ENCODE results near the gene UEVLD. TPM values are rescaled to one million over a fixed set of nuclear protein-coding genes. Genes with fewer than 3 reads are reported as not detected.

The UEVLD gene
- 7.6 TPM for polyA plus RNA-seq

GRCh38 chr11:18588297-18589252 is at the start of gene UEVLD:
Gene UEVLD (minus strand): TSS chr11:18588734. CDS start chr11:18588654, 80 bp downstream.
- Mint-ChIP-seq H3K36me3 (no peaks in the 10 kb centered on the region), H3K27me3 (no peaks in the 10 kb centered on the region), H3K4me1 (peaks cover 0 to 3% (median 0%) of the 10 kb centered on the region in 3 donors), H3K4me3 (no peak within 1 kb of the TSS), H3K27ac (no peak within 1 kb of the TSS), H3K9me3 (no peaks in the 10 kb centered on the region)

DNA sequence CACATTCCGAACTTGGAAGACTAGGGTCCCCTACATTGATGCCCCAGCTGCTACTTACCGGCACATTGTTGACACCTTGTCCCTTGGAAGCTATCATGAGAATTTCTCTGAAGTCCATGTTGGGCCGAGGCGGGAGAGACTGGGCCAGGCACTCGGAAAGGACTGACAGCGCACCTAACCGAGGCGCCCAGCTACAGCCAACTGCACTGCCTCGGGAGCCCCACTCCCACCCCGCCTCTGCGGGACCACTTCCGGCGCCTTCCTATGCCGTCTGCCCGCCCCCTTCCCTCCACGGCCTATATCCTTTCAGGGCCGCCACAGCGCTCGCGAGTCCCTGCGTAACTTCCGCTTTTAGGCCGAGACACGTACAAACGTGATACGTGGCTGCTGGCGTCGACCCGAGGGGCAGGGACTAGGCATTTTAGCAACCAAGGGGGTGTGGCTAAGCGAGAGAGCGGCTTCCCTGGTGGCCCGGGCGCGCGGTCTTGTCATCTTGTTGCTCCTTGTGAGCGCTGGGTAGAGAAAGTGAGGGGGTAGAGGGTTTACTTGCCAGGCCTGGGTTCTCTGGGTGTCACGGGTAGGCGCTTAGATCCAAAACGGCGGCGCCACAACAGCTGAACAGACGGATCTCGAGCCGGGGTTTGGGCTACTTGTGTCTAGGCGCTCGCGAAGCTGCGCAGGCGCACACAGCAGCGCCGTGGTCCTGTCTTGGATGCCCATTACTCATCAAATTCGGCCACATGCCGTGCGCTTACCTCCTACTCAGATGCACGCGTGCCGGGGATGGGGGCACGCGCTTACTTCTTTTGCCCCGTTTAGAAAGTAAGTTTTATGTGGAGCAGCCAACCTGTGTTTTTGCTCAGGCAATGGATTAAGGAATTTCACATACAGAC is 45.9 kb upstream of the UEVLD start, which contains the start of gene SPTY2D1:
SPTY2D1 (minus strand) TSS at position 203 of the 893 bp plus-strand sequence; CDS start at position 118, 85 bp downstream.
- H3K4me1 Mint-ChIP-seq: peaks cover 12 to 18% (median 16%) of the 10 kb centered on the region in 3 donors
- peak within 1 kb of the TSS; percentile 83 to 100 (median 95) for H3K4me3 Mint-ChIP-seq
- H3K36me3 Mint-ChIP-seq: no peaks in the 10 kb centered on the region
- H3K9me3 Mint-ChIP-seq: no peaks in the 10 kb centered on the region
- H3K27ac Mint-ChIP-seq: peak within 1 kb of the TSS; percentile 77 to 99 (median 95)
- peaks cover 2% of the 10 kb centered on the region for H3K27me3 Mint-ChIP-seq

DNA sequence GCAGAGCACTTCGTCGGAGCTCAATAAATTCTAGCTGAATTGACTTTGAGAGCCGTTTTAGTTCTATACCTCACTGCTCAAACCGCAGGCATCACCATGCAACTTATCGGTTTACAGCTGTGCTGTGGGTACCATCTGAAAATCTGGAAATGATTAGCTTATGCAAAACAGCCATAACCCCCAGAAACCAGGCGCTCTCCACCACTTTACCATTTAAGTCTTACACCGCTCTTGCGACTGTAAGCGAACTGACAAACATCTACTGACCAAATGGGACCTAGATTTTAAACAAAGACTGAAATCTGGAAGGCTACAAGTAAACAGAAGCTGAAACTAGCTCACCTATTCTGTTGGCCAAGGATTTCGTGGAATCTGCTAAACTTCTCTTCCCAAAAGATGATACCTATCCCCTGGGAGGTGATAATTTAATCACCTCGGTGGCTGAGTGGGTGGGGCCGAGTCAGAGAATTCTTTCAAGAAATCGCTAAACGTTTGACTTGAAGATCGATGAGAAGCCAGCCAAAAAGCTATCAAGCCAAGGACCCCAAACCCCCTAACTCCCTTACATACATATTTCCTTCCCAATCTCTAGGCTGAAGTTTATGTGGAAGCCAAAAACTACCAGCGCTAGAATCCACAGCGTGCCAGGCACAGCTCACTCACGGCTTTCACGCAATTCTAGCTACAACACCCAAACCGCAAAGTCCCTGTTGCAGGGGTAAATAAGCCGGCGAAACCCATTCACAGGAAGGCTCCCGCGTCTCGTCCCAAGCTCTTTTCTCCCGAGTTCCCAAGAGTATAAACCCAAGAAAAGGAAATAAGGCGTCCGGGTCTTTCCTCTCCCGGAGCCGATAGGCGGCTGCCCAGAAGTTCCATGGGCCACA is 45.0 kb upstream of the UEVLD start:
- H3K9me3 Mint-ChIP-seq: no peaks in the 10 kb centered on the region
- H3K36me3 Mint-ChIP-seq: no peaks in the 10 kb centered on the region
- H3K4me3 Mint-ChIP-seq: peak overlapping the region; percentile 83 to 100 (median 95)
- peak overlapping the region; percentile 77 to 99 (median 95) for H3K27ac Mint-ChIP-seq
- H3K4me1 Mint-ChIP-seq: peaks cover 12 to 22% (median 18%) of the 10 kb centered on the region in 3 donors
- peaks cover 2% of the 10 kb centered on the region for H3K27me3 Mint-ChIP-seq

DNA sequence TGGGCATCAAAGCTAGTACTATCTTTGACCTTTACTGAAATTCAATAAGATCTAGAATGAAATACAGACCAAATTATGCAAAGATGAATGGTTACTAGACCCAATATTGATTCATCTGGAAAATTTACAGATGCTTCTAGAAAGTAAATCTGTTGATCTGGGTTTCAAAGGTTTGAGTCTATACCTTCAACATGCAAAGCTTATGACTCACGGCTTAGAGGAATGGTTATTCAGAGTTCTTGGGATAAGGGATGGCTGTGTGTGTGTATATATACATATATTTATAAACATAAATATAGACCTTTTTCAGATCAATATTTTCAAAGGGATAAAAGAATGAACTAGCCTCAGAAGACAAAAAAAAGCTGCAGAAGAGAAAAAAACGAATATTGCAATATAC is 44.3 kb upstream of the UEVLD start:
- no peaks in the 10 kb centered on the region for H3K36me3 Mint-ChIP-seq
- peak overlapping the region in 2 of 3 donors; percentile 62 to 95 for H3K27ac Mint-ChIP-seq
- peaks cover 17 to 27% (median 25%) of the 10 kb centered on the region in 3 donors for H3K4me1 Mint-ChIP-seq
- H3K4me3 Mint-ChIP-seq: peak overlapping the region; percentile 83 to 100 (median 95)
- H3K9me3 Mint-ChIP-seq: no peaks in the 10 kb centered on the region
- H3K27me3 Mint-ChIP-seq: peaks cover 2% of the 10 kb centered on the region

GRCh38 chr11:18624161-18624560 is 35.6 kb upstream of the UEVLD start:
- Mint-ChIP-seq H3K27me3 (no peaks in the 10 kb centered on the region), H3K36me3 (peaks cover 6% of the 10 kb centered on the region), H3K9me3 (peaks cover 0 to 4% (median 3%) of the 10 kb centered on the region in 3 donors), H3K27ac (no peak overlapping the region), H3K4me1 (peaks cover 8 to 23% (median 20%) of the 10 kb centered on the region in 3 donors), H3K4me3 (no peak overlapping the region)

- Mint-ChIP-seq H3K9me3 (peaks cover 0 to 4% (median 3%) of the 10 kb centered on the region in 3 donors), H3K36me3 (peaks cover 6% of the 10 kb centered on the region), H3K4me1 (peaks cover 11 to 28% (median 23%) of the 10 kb centered on the region in 3 donors), H3K4me3 (no peak overlapping the region), H3K27me3 (no peaks in the 10 kb centered on the region), H3K27ac (no peak overlapping the region)
Observed at GRCh38 chr11:18623707-18624106, 35.2 kb upstream of the UEVLD start.

DNA sequence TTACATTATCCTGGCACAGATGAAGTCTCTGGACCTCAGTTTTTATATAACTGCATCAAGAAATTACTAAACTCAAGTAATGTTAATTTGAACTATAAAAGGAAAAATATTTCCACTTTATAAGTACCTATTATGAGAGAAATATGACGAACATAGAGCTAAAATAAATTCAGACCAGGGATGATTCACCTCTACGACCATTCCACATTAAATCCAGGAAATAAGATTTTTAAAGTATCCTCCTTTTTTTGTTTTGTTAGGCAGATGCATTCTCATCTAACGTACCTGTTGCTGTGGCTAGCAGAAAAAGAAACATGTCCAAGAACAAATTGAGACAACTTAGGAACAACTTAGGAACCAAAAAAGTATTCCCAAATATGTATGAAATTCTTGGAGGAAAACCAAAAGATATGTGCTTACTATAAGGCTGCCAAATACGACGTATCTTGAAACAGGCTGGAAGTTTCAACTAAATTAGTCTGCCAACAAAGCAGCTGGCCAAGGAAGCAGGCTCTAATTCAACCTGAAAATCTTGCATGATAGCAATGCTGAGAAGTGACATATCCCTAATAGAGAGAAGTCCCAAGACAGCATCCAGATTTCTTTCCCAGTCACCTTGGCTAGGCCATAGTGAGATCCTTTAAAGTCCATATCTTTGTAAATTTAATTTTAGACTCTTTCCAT is 29.9 kb upstream of the UEVLD start:
- H3K9me3 Mint-ChIP-seq: no peaks in the 10 kb centered on the region
- no peak overlapping the region for H3K4me3 Mint-ChIP-seq
- H3K4me1 Mint-ChIP-seq: peaks cover 12 to 28% (median 24%) of the 10 kb centered on the region in 3 donors
- no peak overlapping the region for H3K27ac Mint-ChIP-seq
- no peaks in the 10 kb centered on the region for H3K27me3 Mint-ChIP-seq
- peaks cover 9% of the 10 kb centered on the region for H3K36me3 Mint-ChIP-seq

DNA sequence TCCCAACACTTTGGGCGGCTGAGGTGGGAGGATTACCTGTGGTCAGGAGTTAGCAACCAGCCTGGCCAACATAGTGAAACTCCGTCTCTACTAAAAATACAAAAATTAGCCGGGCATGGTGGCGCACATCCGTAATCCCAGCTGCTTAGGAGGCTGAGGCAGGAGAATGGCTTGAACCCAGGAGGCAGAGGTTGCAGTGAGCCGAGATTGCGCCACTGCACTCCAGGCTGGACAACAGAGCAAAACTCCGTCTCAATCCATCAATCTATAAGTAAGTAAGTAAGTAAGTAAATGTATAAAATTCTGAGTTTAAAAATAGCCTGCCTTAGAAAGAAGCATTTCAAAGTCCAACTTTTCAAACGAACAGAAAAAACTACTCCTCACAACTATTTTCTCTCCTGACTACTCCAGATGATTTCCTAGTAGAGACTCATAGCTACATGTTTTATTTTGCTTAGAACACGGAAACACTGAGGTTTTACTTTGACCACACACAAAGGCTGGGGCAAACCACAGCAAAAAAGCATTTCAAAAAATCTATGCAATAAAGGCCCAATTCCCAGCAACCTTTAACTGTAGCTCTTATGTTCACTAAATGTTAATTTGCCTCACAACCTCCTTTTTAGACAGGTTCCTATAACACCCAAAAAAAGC is 29.3 kb upstream of the UEVLD start:
- Mint-ChIP-seq H3K36me3 (peaks cover 9% of the 10 kb centered on the region), H3K9me3 (no peaks in the 10 kb centered on the region), H3K27me3 (no peaks in the 10 kb centered on the region), H3K4me1 (peaks cover 12 to 28% (median 22%) of the 10 kb centered on the region in 3 donors), H3K27ac (peak overlapping the region in 1 of 3 donors; percentile 43), H3K4me3 (no peak overlapping the region)

- Mint-ChIP-seq H3K27ac (no peak overlapping the region), H3K4me3 (no peak overlapping the region), H3K27me3 (no peaks in the 10 kb centered on the region), H3K9me3 (no peaks in the 10 kb centered on the region), H3K4me1 (peaks cover 12 to 28% (median 22%) of the 10 kb centered on the region in 3 donors), H3K36me3 (peaks cover 9% of the 10 kb centered on the region)
Observed at GRCh38 chr11:18615628-18616392, 27.3 kb upstream of the UEVLD start.

GRCh38 chr11:18614667-18615066 is 26.1 kb upstream of the UEVLD start:
- no peaks in the 10 kb centered on the region for H3K27me3 Mint-ChIP-seq

GRCh38 chr11:18612394-18612793 is 23.9 kb upstream of the UEVLD start:
- Mint-ChIP-seq H3K4me1 (peaks cover 0 to 5% (median 4%) of the 10 kb centered on the region in 3 donors), H3K27me3 (no peaks in the 10 kb centered on the region), H3K27ac (no peak overlapping the region), H3K36me3 (peaks cover 13% of the 10 kb centered on the region), H3K4me3 (no peak overlapping the region), H3K9me3 (no peaks in the 10 kb centered on the region)

More at GRCh38 chr11:18614667-18615066, 26.1 kb upstream of the UEVLD start:
- no peak overlapping the region for H3K4me3 Mint-ChIP-seq
- peaks cover 12 to 24% (median 19%) of the 10 kb centered on the region in 3 donors for H3K4me1 Mint-ChIP-seq
- no peaks in the 10 kb centered on the region for H3K9me3 Mint-ChIP-seq
- H3K27ac Mint-ChIP-seq: no peak overlapping the region
- peaks cover 11% of the 10 kb centered on the region for H3K36me3 Mint-ChIP-seq

DNA sequence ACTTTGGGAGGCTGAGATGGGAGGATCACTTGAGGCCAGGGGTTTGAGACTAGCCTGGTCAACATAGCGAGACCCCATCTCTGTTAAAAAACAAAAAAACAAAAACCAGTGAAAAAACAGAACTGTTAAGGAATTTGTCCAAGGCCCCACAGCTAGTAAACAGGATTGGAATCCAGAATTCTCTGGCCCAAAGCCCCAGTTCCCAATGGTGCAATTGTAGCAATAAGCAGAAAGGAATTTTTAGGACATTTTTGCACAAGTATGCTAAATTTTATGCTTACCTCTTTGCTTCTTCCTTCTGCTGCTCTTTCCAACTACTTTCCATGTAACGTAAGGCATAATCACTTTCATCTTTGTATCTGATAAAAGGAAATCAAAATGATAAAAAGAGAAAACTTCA is 22.7 kb upstream of the UEVLD start:
- Mint-ChIP-seq H3K36me3 (peaks cover 13% of the 10 kb centered on the region), H3K9me3 (no peaks in the 10 kb centered on the region), H3K4me1 (peaks cover 0 to 5% (median 4%) of the 10 kb centered on the region in 3 donors), H3K4me3 (no peak overlapping the region), H3K27me3 (no peaks in the 10 kb centered on the region), H3K27ac (no peak overlapping the region)
